Activated T-helper 1 cell treated with anti-CD3 and anti-CD28 coated beads, Interleukin-12 subunit alpha, Interleukin-12 subunit beta, Interleukin-2, Interleukin-4 antibody, amounts not matched to agents 30 ng/mL and 10 ng/mL and 1 ng/mL, durations not matched to agents 14 hours and 24 hours and 36 hours (primary cell): ENCODE data around the gene KCNQ1OT1. TPM values are rescaled to one million over a fixed set of nuclear protein-coding genes. Genes with fewer than 3 reads are reported as not detected.

Experiments
- DNase-seq: peaks from one replicate; pipeline ENCODE4 v3.0.0; 2021; ENCODE audit warnings: low spot score
- H3K27ac Mint-ChIP-seq: one replicate; pipeline ENCODE4 v1.8.0; 2021; ENCODE audit warnings: mild to moderate bottlenecking, mixed read lengths
- H3K27me3 Mint-ChIP-seq: one replicate; pipeline ENCODE4 v1.8.0; 2022; ENCODE audit warnings: mild to moderate bottlenecking, moderate library complexity, mixed read lengths; ENCODE audit not compliant: insufficient read depth
- H3K36me3 Mint-ChIP-seq: one replicate; pipeline ENCODE4 v1.8.0; 2021; ENCODE audit warnings: low read depth, mixed read lengths
- H3K4me1 Mint-ChIP-seq: one replicate; pipeline ENCODE4 v1.8.0; 2021; ENCODE audit warnings: low read depth, mixed read lengths
- H3K4me3 Mint-ChIP-seq: one replicate; pipeline ENCODE4 v1.8.0; 2021; ENCODE audit warnings: mild to moderate bottlenecking, moderate library complexity, mixed read lengths
- H3K9me3 Mint-ChIP-seq: one replicate; pipeline ENCODE4 v1.8.0; 2021; ENCODE audit warnings: mixed read lengths
- intact Hi-C: fragments of 100-400 bp; cut with micrococcal nuclease; formaldehyde crosslinking; loops from one replicate; pipeline ENCODE4 v1.15.1; 2024
- total RNA-seq: library from RNA; stranded (reverse); gene quantifications from 2 replicates; pipeline ENCODE4 v1.2.3, GENCODE V29; 2022

The KCNQ1OT1 gene
- total RNA-seq, 1 donor from 2014 or later = 0.67 TPM

- Mint-ChIP-seq H3K36me3 (no peaks in the 10 kb centered on the region), H3K9me3 (no peaks in the 10 kb centered on the region), H3K27ac (no peak overlapping the region), H3K27me3 (no peaks in the 10 kb centered on the region), H3K4me1 (no peaks in the 10 kb centered on the region), H3K4me3 (no peak overlapping the region)
- DNase-seq = no peak
- intact Hi-C loops = no loop called here
Measured at GRCh38 chr11:2721210-2721916, 21.6 kb upstream of the KCNQ1OT1 start.

GRCh38 chr11:2719831-2720590 lies 20.2 kb upstream of the KCNQ1OT1 start:
- H3K4me1 Mint-ChIP-seq = no peaks in the 10 kb centered on the region
- H3K27ac Mint-ChIP-seq = no peak overlapping the region
- H3K36me3 Mint-ChIP-seq = no peaks in the 10 kb centered on the region
- intact Hi-C loops = no loop called here
- no peak overlapping the region for H3K4me3 Mint-ChIP-seq
- H3K9me3 Mint-ChIP-seq = no peaks in the 10 kb centered on the region
- no peaks in the 10 kb centered on the region for H3K27me3 Mint-ChIP-seq
- DNase-seq = no peak

GRCh38 chr11:2718817-2719438 lies 19.1 kb upstream of the KCNQ1OT1 start:
- Mint-ChIP-seq H3K27ac (no peak overlapping the region), H3K36me3 (no peaks in the 10 kb centered on the region), H3K4me1 (no peaks in the 10 kb centered on the region), H3K27me3 (no peaks in the 10 kb centered on the region), H3K9me3 (no peaks in the 10 kb centered on the region), H3K4me3 (no peak overlapping the region)
- no peak for DNase-seq
- intact Hi-C loops = no loop called here

- intact Hi-C loops = no loop called here
- Mint-ChIP-seq H3K27me3 (no peaks in the 10 kb centered on the region), H3K36me3 (no peaks in the 10 kb centered on the region), H3K27ac (no peak overlapping the region), H3K9me3 (no peaks in the 10 kb centered on the region), H3K4me1 (no peaks in the 10 kb centered on the region), H3K4me3 (no peak overlapping the region)
- DNase-seq = no peak
Measured at GRCh38 chr11:2717561-2718325, 17.9 kb upstream of the KCNQ1OT1 start.

GRCh38 chr11:2716376-2717095 lies 16.7 kb upstream of the KCNQ1OT1 start:
- DNase-seq = no peak
- intact Hi-C loops = no loop called here
- H3K4me3 Mint-ChIP-seq = no peak overlapping the region
- H3K9me3 Mint-ChIP-seq = no peaks in the 10 kb centered on the region
- H3K27me3 Mint-ChIP-seq = no peaks in the 10 kb centered on the region
- H3K27ac Mint-ChIP-seq = no peak overlapping the region
- no peaks in the 10 kb centered on the region for H3K4me1 Mint-ChIP-seq
- H3K36me3 Mint-ChIP-seq = no peaks in the 10 kb centered on the region

- Mint-ChIP-seq H3K9me3 (peaks cover under 1% of the 10 kb centered on the region), H3K4me3 (no peak overlapping the region), H3K27me3 (no peaks in the 10 kb centered on the region), H3K36me3 (no peaks in the 10 kb centered on the region), H3K27ac (no peak overlapping the region), H3K4me1 (no peaks in the 10 kb centered on the region)
- no peak for DNase-seq
- intact Hi-C loops = no loop called here
Measured at GRCh38 chr11:2715716-2716350, 16.0 kb upstream of the KCNQ1OT1 start.

- Mint-ChIP-seq H3K4me3 (no peak overlapping the region), H3K27ac (no peak overlapping the region), H3K9me3 (peaks cover 10% of the 10 kb centered on the region), H3K36me3 (no peaks in the 10 kb centered on the region), H3K4me1 (no peaks in the 10 kb centered on the region), H3K27me3 (no peaks in the 10 kb centered on the region)
- intact Hi-C loops = no loop called here
- DNase-seq = no peak
Measured at GRCh38 chr11:2714871-2715270, 15.1 kb upstream of the KCNQ1OT1 start.

- no peak for DNase-seq
- no peaks in the 10 kb centered on the region for H3K27me3 Mint-ChIP-seq
- no peaks in the 10 kb centered on the region for H3K4me1 Mint-ChIP-seq
- intact Hi-C loops = no loop called here
- peaks cover 14% of the 10 kb centered on the region for H3K9me3 Mint-ChIP-seq
- H3K4me3 Mint-ChIP-seq = no peak overlapping the region
- no peak overlapping the region for H3K27ac Mint-ChIP-seq
- H3K36me3 Mint-ChIP-seq = no peaks in the 10 kb centered on the region
Measured at GRCh38 chr11:2714463-2714800, 14.6 kb upstream of the KCNQ1OT1 start.

- Mint-ChIP-seq H3K9me3 (peaks cover 14% of the 10 kb centered on the region), H3K36me3 (no peaks in the 10 kb centered on the region), H3K27ac (no peak overlapping the region), H3K4me1 (no peaks in the 10 kb centered on the region), H3K27me3 (no peaks in the 10 kb centered on the region), H3K4me3 (no peak overlapping the region)
- no peak for DNase-seq
- intact Hi-C loops = no loop called here
Measured at GRCh38 chr11:2713661-2714462, 14.1 kb upstream of the KCNQ1OT1 start.

- DNase-seq = no peak
- Mint-ChIP-seq H3K4me1 (no peaks in the 10 kb centered on the region), H3K27ac (no peak overlapping the region), H3K36me3 (no peaks in the 10 kb centered on the region), H3K27me3 (no peaks in the 10 kb centered on the region), H3K4me3 (no peak overlapping the region), H3K9me3 (peaks cover 14% of the 10 kb centered on the region)
- intact Hi-C loops = no loop called here
Measured at GRCh38 chr11:2713094-2713493, 13.3 kb upstream of the KCNQ1OT1 start.

GRCh38 chr11:2711161-2711560 lies 11.4 kb upstream of the KCNQ1OT1 start:
- H3K9me3 Mint-ChIP-seq = peaks cover 15% of the 10 kb centered on the region
- H3K4me3 Mint-ChIP-seq = no peak overlapping the region
- no peaks in the 10 kb centered on the region for H3K4me1 Mint-ChIP-seq
- intact Hi-C loops = no loop called here
- H3K27me3 Mint-ChIP-seq = no peaks in the 10 kb centered on the region
- H3K36me3 Mint-ChIP-seq = no peaks in the 10 kb centered on the region
- no peak for DNase-seq
- H3K27ac Mint-ChIP-seq = no peak overlapping the region
